ENCODE results near the gene ZFP36L2. TPM values are rescaled to one million over a fixed set of nuclear protein-coding genes. Genes with fewer than 3 reads are reported as not detected.

ZFP36L2 gene
- total and polyA plus RNA-seq, 10 donors, result 72.4 to 223 (median 119) TPM

GRCh38 chr2:43270930-43271615, 44.7 kb upstream of the ZFP36L2 start:
- TF ChIP-seq POLR2AphosphoS5 (IDR thresholded peaks at IDR 0.05) (no peak), CTCF (IDR thresholded peaks at IDR 0.05 in 8 of 11, conservative IDR thresholded peaks at IDR 0.05 in 3 of 11) (no peak), POLR2A (IDR thresholded peaks at IDR 0.05) (no peak)
- DNase-seq, result no peak
- 79 to 93% (median 86%) methylated on average over 4 of the region's 4 CpGs for WGBS, 5 donors
- no peaks in the 10 kb centered on the region for H3K9me3 ChIP-seq
- H3K36me3 ChIP-seq, result peaks cover 0 to 77% (median 0%) of the 10 kb centered on the region in 6 donors
- no peak overlapping the region for H3K4me3 ChIP-seq
- no peaks in the 10 kb centered on the region for H3K27me3 ChIP-seq (replicated peaks in 1 of 7)
- peak overlapping the region in 6 of 8 donors; percentile 48 to 85 (median 83) for H3K27ac ChIP-seq
- H3K4me1 ChIP-seq, result peaks cover 15 to 77% (median 51%) of the 10 kb centered on the region in 6 donors
- intact Hi-C loops (cut with DNase I; ENCODE audit: low total_unique reads), result no loop called here

GRCh38 chr2:43270461-43270860, 44.1 kb upstream of the ZFP36L2 start:
- Histone ChIP-seq H3K36me3 (peaks cover 0 to 75% (median 0%) of the 10 kb centered on the region in 6 donors), H3K27me3 (replicated peaks in 1 of 7) (no peaks in the 10 kb centered on the region), H3K4me1 (peaks cover 11 to 72% (median 47%) of the 10 kb centered on the region in 6 donors), H3K9me3 (no peaks in the 10 kb centered on the region), H3K27ac (peak overlapping the region; percentile 48 to 85 (median 78)), H3K4me3 (no peak overlapping the region)
- TF ChIP-seq CTCF (IDR thresholded peaks at IDR 0.05 in 8 of 11, conservative IDR thresholded peaks at IDR 0.05 in 3 of 11), result no peak
- TF ChIP-seq POLR2A (IDR thresholded peaks at IDR 0.05), result no peak
- TF ChIP-seq POLR2AphosphoS5 (IDR thresholded peaks at IDR 0.05), result no peak
- 72 to 93% (median 88%) methylated on average over 2 of the region's 2 CpGs for WGBS, 5 donors
- intact Hi-C loops (cut with DNase I; ENCODE audit: low total_unique reads), result no loop called here
- no peak for DNase-seq

GRCh38 chr2:43269706-43270105, 43.3 kb upstream of the ZFP36L2 start:
- TF ChIP-seq POLR2A (IDR thresholded peaks at IDR 0.05) (no peak), CTCF (IDR thresholded peaks at IDR 0.05 in 8 of 11, conservative IDR thresholded peaks at IDR 0.05 in 3 of 11) (no peak), POLR2AphosphoS5 (IDR thresholded peaks at IDR 0.05) (no peak)
- intact Hi-C loops (cut with DNase I; ENCODE audit: low total_unique reads), result no loop called here
- H3K4me3 ChIP-seq, result no peak overlapping the region
- H3K27ac ChIP-seq, result peak overlapping the region; percentile 44 to 85 (median 78)
- H3K9me3 ChIP-seq, result no peaks in the 10 kb centered on the region
- no peak for DNase-seq
- H3K36me3 ChIP-seq, result peaks cover 0 to 75% (median 0%) of the 10 kb centered on the region in 6 donors
- H3K4me1 ChIP-seq, result peaks cover 11 to 66% (median 44%) of the 10 kb centered on the region in 6 donors
- no peaks in the 10 kb centered on the region for H3K27me3 ChIP-seq (replicated peaks in 1 of 7)
- 34 to 69% (median 55%) methylated on average over 3 of the region's 3 CpGs for WGBS, 5 donors

GRCh38 chr2:43269074-43269572, 42.7 kb upstream of the ZFP36L2 start:
- H3K4me1 ChIP-seq, result peaks cover 11 to 60% (median 41%) of the 10 kb centered on the region in 6 donors
- no peaks in the 10 kb centered on the region for H3K27me3 ChIP-seq (replicated peaks in 1 of 7)
- H3K36me3 ChIP-seq, result peaks cover 0 to 75% (median 0%) of the 10 kb centered on the region in 6 donors
- H3K4me3 ChIP-seq, result no peak overlapping the region
- no peaks in the 10 kb centered on the region for H3K9me3 ChIP-seq
- WGBS, 5 donors, result 55 to 82% (median 66%) methylated on average over 14 of the region's 14 CpGs
- intact Hi-C loops (cut with DNase I; ENCODE audit: low total_unique reads), result no loop called here
- DNase-seq, result peak; percentile 89
- H3K27ac ChIP-seq, result peak overlapping the region; percentile 44 to 85 (median 78)
- TF ChIP-seq POLR2AphosphoS5 (IDR thresholded peaks at IDR 0.05) (peak; percentile 53 to 87 (median 85)), CTCF (IDR thresholded peaks at IDR 0.05 in 8 of 11, conservative IDR thresholded peaks at IDR 0.05 in 3 of 11) (peak in 2 of 11 experiments; percentile 6 to 31), POLR2A (IDR thresholded peaks at IDR 0.05) (no peak)

All from spleen (tissue), 11 donors.